ENCODE results near the gene TSHR. TPM values are rescaled to one million over a fixed set of nuclear protein-coding genes. Genes with fewer than 3 reads are reported as not detected.

TSHR gene
- total RNA-seq, 1 donor, result not detected

DNA sequence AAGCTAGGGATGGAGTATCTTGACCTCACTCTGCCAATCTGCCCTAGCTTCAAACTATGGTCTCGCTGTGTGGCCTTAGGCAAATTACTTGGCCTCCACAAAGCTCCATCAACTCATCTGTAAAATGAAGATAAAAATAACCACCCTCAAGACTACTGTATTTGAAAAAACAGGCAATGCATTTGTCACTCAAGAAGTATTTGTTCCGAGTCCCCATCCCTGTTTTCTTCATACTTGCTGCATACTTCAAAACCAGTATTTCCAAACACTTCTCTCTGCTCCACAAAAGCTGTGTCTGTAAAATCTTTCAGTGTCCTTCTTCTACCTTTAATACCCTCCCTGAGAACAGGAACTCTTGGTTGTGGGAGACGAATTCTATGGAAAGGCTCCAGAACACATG lies 217.5 kb downstream of the TSHR start:
- Histone ChIP-seq H3K79me2 (ENCODE audit: insufficient read depth, low read length) (no peaks in the 10 kb centered on the region), H3K27me3 (ENCODE audit: insufficient read depth, low read length) (no peaks in the 10 kb centered on the region), H4K20me1 (ENCODE audit: insufficient read depth, low read length) (no peaks in the 10 kb centered on the region), H3K4me1 (ENCODE audit: insufficient read depth, low read length) (peaks cover 21% of the 10 kb centered on the region), H3K4me3 (ENCODE audit: insufficient read depth, low read length) (peak overlapping the region; percentile 1), H3K27ac (ENCODE audit: low read depth, low read length) (no peak overlapping the region), H3K9me3 (ENCODE audit: low read depth, low read length) (no peaks in the 10 kb centered on the region), H2AFZ (ENCODE audit: low read length) (no peak overlapping the region), H3K36me3 (ENCODE audit: insufficient read depth, low read length) (no peaks in the 10 kb centered on the region), H3K4me2 (ENCODE audit: insufficient read depth, low read length) (peak overlapping the region; percentile 28)
- DNase-seq (ENCODE audit: insufficient read length, low spot score, missing footprints), result no peak
- TF ChIP-seq, protein P1, sequence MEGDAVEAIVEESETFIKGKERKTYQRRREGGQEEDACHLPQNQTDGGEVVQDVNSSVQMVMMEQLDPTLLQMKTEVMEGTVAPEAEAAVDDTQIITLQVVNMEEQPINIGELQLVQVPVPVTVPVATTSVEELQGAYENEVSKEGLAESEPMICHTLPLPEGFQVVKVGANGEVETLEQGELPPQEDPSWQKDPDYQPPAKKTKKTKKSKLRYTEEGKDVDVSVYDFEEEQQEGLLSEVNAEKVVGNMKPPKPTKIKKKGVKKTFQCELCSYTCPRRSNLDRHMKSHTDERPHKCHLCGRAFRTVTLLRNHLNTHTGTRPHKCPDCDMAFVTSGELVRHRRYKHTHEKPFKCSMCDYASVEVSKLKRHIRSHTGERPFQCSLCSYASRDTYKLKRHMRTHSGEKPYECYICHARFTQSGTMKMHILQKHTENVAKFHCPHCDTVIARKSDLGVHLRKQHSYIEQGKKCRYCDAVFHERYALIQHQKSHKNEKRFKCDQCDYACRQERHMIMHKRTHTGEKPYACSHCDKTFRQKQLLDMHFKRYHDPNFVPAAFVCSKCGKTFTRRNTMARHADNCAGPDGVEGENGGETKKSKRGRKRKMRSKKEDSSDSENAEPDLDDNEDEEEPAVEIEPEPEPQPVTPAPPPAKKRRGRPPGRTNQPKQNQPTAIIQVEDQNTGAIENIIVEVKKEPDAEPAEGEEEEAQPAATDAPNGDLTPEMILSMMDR (IDR thresholded peaks at IDR 0.05; ENCODE audit: extremely low read depth, low read depth, low read length), result no peak

DNA sequence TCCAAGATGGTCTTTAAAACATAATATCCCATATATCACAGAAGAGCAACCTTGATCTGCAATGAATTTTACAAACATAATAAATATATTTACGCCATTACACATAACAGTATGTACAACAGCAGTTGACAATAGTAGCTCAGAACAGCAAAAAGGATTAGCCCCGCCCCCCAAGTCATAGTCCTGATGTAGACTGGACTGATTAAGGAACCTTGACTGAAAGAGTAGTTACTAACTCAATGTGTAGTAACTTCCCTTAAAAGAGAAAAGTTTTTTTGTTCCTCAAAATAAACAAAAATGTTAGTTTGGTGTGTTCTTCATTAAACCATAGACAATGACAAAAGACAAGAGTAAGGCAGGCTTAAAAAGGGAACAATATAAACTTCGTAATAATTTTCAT lies 220.8 kb downstream of the TSHR start:
- H3K4me2 ChIP-seq (ENCODE audit: insufficient read depth, low read length), result no peak overlapping the region
- no peak for DNase-seq (ENCODE audit: insufficient read length, low spot score, missing footprints)
- no peaks in the 10 kb centered on the region for H3K79me2 ChIP-seq (ENCODE audit: insufficient read depth, low read length)
- no peaks in the 10 kb centered on the region for H3K9me3 ChIP-seq (ENCODE audit: low read depth, low read length)
- TF ChIP-seq, protein P1 (IDR thresholded peaks at IDR 0.05; ENCODE audit: extremely low read depth, low read depth, low read length), result no peak
- no peak overlapping the region for H3K27ac ChIP-seq (ENCODE audit: low read depth, low read length)
- H3K4me1 ChIP-seq (ENCODE audit: insufficient read depth, low read length), result peaks cover 15% of the 10 kb centered on the region
- H3K4me3 ChIP-seq (ENCODE audit: insufficient read depth, low read length), result no peak overlapping the region
- H2AFZ ChIP-seq (ENCODE audit: low read length), result no peak overlapping the region
- H3K36me3 ChIP-seq (ENCODE audit: insufficient read depth, low read length), result no peaks in the 10 kb centered on the region
- no peaks in the 10 kb centered on the region for H3K27me3 ChIP-seq (ENCODE audit: insufficient read depth, low read length)
- no peaks in the 10 kb centered on the region for H4K20me1 ChIP-seq (ENCODE audit: insufficient read depth, low read length)

DNA sequence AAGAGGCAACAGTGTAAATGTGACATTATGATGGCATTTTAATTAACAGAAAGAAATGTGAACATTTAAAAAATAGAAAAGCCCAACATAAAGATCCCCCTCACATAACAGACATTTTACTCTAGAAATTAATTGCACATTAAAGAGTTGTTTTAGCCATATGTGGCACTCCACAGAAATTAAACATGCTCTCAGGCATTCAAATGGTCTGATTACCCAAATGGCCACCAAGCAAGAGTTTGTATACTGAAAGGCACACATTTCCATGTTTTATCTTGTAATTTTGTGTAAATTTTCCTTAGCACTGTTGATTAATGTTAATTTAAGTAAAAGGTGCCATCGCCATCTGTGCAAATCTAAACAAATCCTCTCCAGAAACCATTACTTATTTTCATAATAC lies 221.8 kb downstream of the TSHR start:
- TF ChIP-seq, protein P1 (IDR thresholded peaks at IDR 0.05; ENCODE audit: extremely low read depth, low read depth, low read length), result no peak
- no peaks in the 10 kb centered on the region for H3K9me3 ChIP-seq (ENCODE audit: low read depth, low read length)
- H3K36me3 ChIP-seq (ENCODE audit: insufficient read depth, low read length), result no peaks in the 10 kb centered on the region
- H3K27me3 ChIP-seq (ENCODE audit: insufficient read depth, low read length), result no peaks in the 10 kb centered on the region
- DNase-seq (ENCODE audit: insufficient read length, low spot score, missing footprints), result no peak
- peak overlapping the region; percentile 65 for H3K4me3 ChIP-seq (ENCODE audit: insufficient read depth, low read length)
- peak overlapping the region; percentile 85 for H3K4me2 ChIP-seq (ENCODE audit: insufficient read depth, low read length)
- H3K27ac ChIP-seq (ENCODE audit: low read depth, low read length), result peak overlapping the region; percentile 47
- H2AFZ ChIP-seq (ENCODE audit: low read length), result peak overlapping the region; percentile 48
- H3K79me2 ChIP-seq (ENCODE audit: insufficient read depth, low read length), result peaks cover 7% of the 10 kb centered on the region
- H3K4me1 ChIP-seq (ENCODE audit: insufficient read depth, low read length), result peaks cover 14% of the 10 kb centered on the region
- H4K20me1 ChIP-seq (ENCODE audit: insufficient read depth, low read length), result no peaks in the 10 kb centered on the region

DNA sequence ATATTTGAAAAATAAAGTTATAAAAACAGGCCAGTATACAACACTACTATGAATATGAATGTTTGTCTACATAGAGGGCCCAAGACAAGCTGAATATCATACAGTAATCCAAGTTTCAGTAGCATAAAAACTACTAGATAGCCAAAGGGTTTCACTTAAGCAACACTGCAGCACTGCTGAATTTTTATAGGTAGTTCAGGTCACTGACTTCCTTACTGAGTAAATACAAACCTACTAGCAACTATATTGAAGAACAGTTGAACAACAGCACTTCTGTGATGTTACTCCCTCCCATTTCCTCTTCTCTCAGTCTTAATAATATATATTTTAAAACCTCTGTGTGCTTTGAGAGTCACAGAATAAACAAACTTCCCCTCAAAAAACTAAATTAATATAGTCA lies 222.6 kb downstream of the TSHR start:
- Histone ChIP-seq H3K4me3 (ENCODE audit: insufficient read depth, low read length) (peak overlapping the region; percentile 65), H3K4me2 (ENCODE audit: insufficient read depth, low read length) (peak overlapping the region; percentile 85), H3K27ac (ENCODE audit: low read depth, low read length) (peak overlapping the region; percentile 47), H3K4me1 (ENCODE audit: insufficient read depth, low read length) (peaks cover 10% of the 10 kb centered on the region), H3K79me2 (ENCODE audit: insufficient read depth, low read length) (peaks cover 10% of the 10 kb centered on the region), H3K36me3 (ENCODE audit: insufficient read depth, low read length) (no peaks in the 10 kb centered on the region), H2AFZ (ENCODE audit: low read length) (peak overlapping the region; percentile 48), H3K27me3 (ENCODE audit: insufficient read depth, low read length) (no peaks in the 10 kb centered on the region), H3K9me3 (ENCODE audit: low read depth, low read length) (no peaks in the 10 kb centered on the region), H4K20me1 (ENCODE audit: insufficient read depth, low read length) (no peaks in the 10 kb centered on the region)
- TF ChIP-seq, protein P1 (IDR thresholded peaks at IDR 0.05; ENCODE audit: extremely low read depth, low read depth, low read length), result no peak
- no peak for DNase-seq (ENCODE audit: insufficient read length, low spot score, missing footprints)
